C1 segment of cervical spinal cord (tissue), 14 donors: ENCODE data around the gene ZNF446.
"Not testable (repeated sequence)": the region's sequence is repeated elsewhere in the genome, so short reads cannot be mapped to it uniquely, and the experiment has no call there.

Source experiments
- DNase-seq, 14 donors: peaks; one replicate each; lab custom pipeline; 2025; lab: John Stamatoyannopoulos, UW

The ZNF446 gene

GRCh38 chr19:58499021-58499927 is 23.1 kb downstream of the ZNF446 start:
- peak; percentile 77 to 100 (median 96) for DNase-seq

- DNase-seq: no peak
These were observed 24.1 kb downstream of the ZNF446 start for GRCh38 chr19:58500242-58500641.

GRCh38 chr19:58507602-58508223 is 31.6 kb downstream of the ZNF446 start:
- not testable (repeated sequence) for DNase-seq

- no peak for DNase-seq
These were observed 33.6 kb downstream of the ZNF446 start for GRCh38 chr19:58509731-58510083.

- no peak for DNase-seq
These were observed 34.1 kb downstream of the ZNF446 start for GRCh38 chr19:58510084-58510862.

- no peak for DNase-seq
These were observed 35.4 kb downstream of the ZNF446 start, which contains the start of gene SLC27A5 for GRCh38 chr19:58511353-58512208. TSS of gene SLC27A5 (minus strand) at chr19:58511992. CDS start at chr19:58511955, 37 bp downstream.

- DNase-seq: no peak
These were observed 37.1 kb downstream of the ZNF446 start for GRCh38 chr19:58513213-58513693.

GRCh38 chr19:58513694-58514563 is 37.8 kb downstream of the ZNF446 start:
- DNase-seq: peak in 13 of 14 donors; percentile 7 to 78 (median 55)

- DNase-seq: no peak
These were observed 38.4 kb downstream of the ZNF446 start for GRCh38 chr19:58514564-58515022.

- no peak for DNase-seq
These were observed 39.1 kb downstream of the ZNF446 start for GRCh38 chr19:58515259-58515658.

GRCh38 chr19:58516246-58516836 is 40.2 kb downstream of the ZNF446 start:
- no peak for DNase-seq

GRCh38 chr19:58516964-58517833 is 41.0 kb downstream of the ZNF446 start:
- DNase-seq: no peak

- DNase-seq: no peak
These were observed 42.3 kb downstream of the ZNF446 start for GRCh38 chr19:58518256-58519086.

- peak in 11 of 14 donors; percentile 25 to 71 (median 48) for DNase-seq
These were observed 42.9 kb downstream of the ZNF446 start for GRCh38 chr19:58519087-58519354.

- peak; percentile 66 to 96 (median 89) for DNase-seq
These were observed 43.5 kb downstream of the ZNF446 start, which contains the start of gene ZBTB45 for GRCh38 chr19:58519355-58520256. TSS of gene ZBTB45 (minus strand) at chr19:58519810. CDS start at chr19:58517673, 2,137 bp downstream.

GRCh38 chr19:58520257-58520599 is 44.1 kb downstream of the ZNF446 start:
- DNase-seq: no peak

GRCh38 chr19:58521651-58522050 is 45.5 kb downstream of the ZNF446 start:
- DNase-seq: no peak
